Panc1 (cell line): ENCODE data around the gene FAM184B. TPM values are rescaled to one million over a fixed set of nuclear protein-coding genes. Genes with fewer than 3 reads are reported as not detected.

ENCODE experiments used
- ATAC-seq: fragments of 200-7000 bp; cut with Tn5 transposase; 2 replicates; pipeline ENCODE4 v1.9.1; 2020; ENCODE audit warnings: mild to moderate bottlenecking, moderate library complexity
- BruUV-seq: library from RNA; stranded (reverse); fragments of 400-500 nt; replicated peaks from 2 replicates; lab custom pipeline; 2021; lab: Mats Ljungman, UMichigan
- CTCF ChIA-PET: fragments of 300-600 bp; sonication (Branson Sonifier 250); formaldehyde crosslinking; loops from one replicate; lab custom pipeline; 2022; ENCODE audit warnings: antibody characterized with exemption; lab: Charles Lee
- POLR2A ChIA-PET: fragments of 300-600 bp; sonication (Branson Sonifier 250); formaldehyde crosslinking; loops from one replicate; lab custom pipeline; 2022; ENCODE audit warnings: antibody characterized with exemption; lab: Charles Lee
- DNase-seq: peaks from one replicate; pipeline ENCODE4 v3.0.0-alpha.2; 2010; ENCODE audit warnings: low read depth, low spot score
- H3K27ac ChIP-seq: 2 replicates; pipeline ENCODE4 v1.5.1; 2011; ENCODE audit warnings: mild to moderate bottlenecking, low read length, inconsistent platforms
- H3K27me3 ChIP-seq: fragments of 200-500 bp; sonication (Bioruptor generic); 2 replicates; pipeline ENCODE4 v1.6.0; 2014; ENCODE audit warnings: low read length, inconsistent platforms; ENCODE audit not compliant: control insufficient read depth, insufficient read depth
- H3K36me3 ChIP-seq: fragments of 200-500 bp; sonication (Bioruptor generic); 2 replicates; pipeline ENCODE4 v1.5.1; 2014; ENCODE audit warnings: inconsistent platforms, mild to moderate bottlenecking, low read length, moderate library complexity; ENCODE audit not compliant: control insufficient read depth, insufficient read depth
- H3K4me1 ChIP-seq: 2 replicates; pipeline ENCODE4 v1.5.1; 2011; ENCODE audit warnings: inconsistent platforms, mild to moderate bottlenecking, low read length, moderate library complexity; ENCODE audit not compliant: control insufficient read depth, insufficient read depth
- H3K4me3 ChIP-seq, 2 experiments: 2 replicates each; pipeline ENCODE4 v1.5.1; 2011 to 2012; ENCODE audit warnings: low read depth in 2 of 2, low read length in 2 of 2, mild to moderate bottlenecking in 2 of 2, inconsistent platforms in 1 of 2, moderate library complexity in 1 of 2
- H3K9me3 ChIP-seq: fragments of 200-500 bp; sonication (Bioruptor generic); 2 replicates; pipeline ENCODE4 v1.5.1; 2014; ENCODE audit warnings: low read depth, mild to moderate bottlenecking, inconsistent platforms, low read length, moderate library complexity; ENCODE audit not compliant: control insufficient read depth, insufficient read depth
- CTCF ChIP-seq: fragments of 450-650 bp; IDR thresholded peaks from 2 replicates; pipeline ENCODE4 v1.5.1; 2017; ENCODE audit warnings: mild to moderate bottlenecking
- POLR2AphosphoS5 ChIP-seq: IDR thresholded peaks from 2 replicates; pipeline ENCODE4 v1.6.1; 2012; ENCODE audit warnings: mild to moderate bottlenecking, low read depth, low read length, moderate library complexity
- REST ChIP-seq, 2 experiments: IDR thresholded peaks; 2 replicates each; pipeline ENCODE4 v1.6.1; 2011 to 2012; ENCODE audit warnings: low read depth in 2 of 2, control low read depth in 1 of 2, low read length in 1 of 2, mild to moderate bottlenecking in 1 of 2, moderate library complexity in 1 of 2; ENCODE audit not compliant: insufficient read depth in 1 of 2
- SIN3A ChIP-seq: IDR thresholded peaks from 2 replicates; pipeline ENCODE4 v1.6.1; 2012; ENCODE audit warnings: low read depth, mild to moderate bottlenecking, low read length, moderate library complexity, borderline replicate concordance; ENCODE audit not compliant: insufficient read depth
- TCF7L2 ChIP-seq: IDR thresholded peaks from 2 replicates; pipeline ENCODE4 v1.6.1; 2011; ENCODE audit warnings: mild to moderate bottlenecking, low read depth, low read length, inconsistent platforms
- in situ Hi-C: cut with HindIII; loops from 2 replicates; pipeline ENCODE4 v1.10.0; 2016; ENCODE audit warnings: low sequenced_read_pairs, low pct_unique_long_range_greater_than_20kb
- intact Hi-C: fragments of 100-400 bp; cut with micrococcal nuclease; formaldehyde crosslinking; loops from one replicate; pipeline ENCODE4 v1.10.0; 2022; ENCODE audit not compliant: unreplicated experiment
- total RNA-seq: library from RNA; stranded (reverse); gene quantifications from one replicate; pipeline ENCODE4 v1.2.1, GENCODE V29; 2021; ENCODE audit not compliant: unreplicated experiment

The FAM184B gene
- total RNA-seq, 1 experiment from 2014 or later: 0.03 TPM

- DNase-seq: no peak
- H3K36me3 ChIP-seq: no peaks in the 10 kb centered on the region; the same call in 1 of the 2 replicates
- H3K4me3 ChIP-seq: no peak overlapping the region
- intact Hi-C loops: no loop called here
- H3K9me3 ChIP-seq: no peaks in the 10 kb centered on the region
- no peak for TF ChIP-seq REST (IDR thresholded peaks at IDR 0.05; ENCODE audit: insufficient read depth in 1 of 2, low read depth in 2 of 2, low read length in 1 of 2)
- TF ChIP-seq SIN3A: no peak
- no peak for TF ChIP-seq POLR2AphosphoS5
- no peak for TF ChIP-seq TCF7L2
- no peak for TF ChIP-seq CTCF
- H3K4me1 ChIP-seq: no peaks in the 10 kb centered on the region
- in situ Hi-C loops: no loop called here
- BruUV-seq: no TSS peak
- CTCF ChIA-PET: no interaction called here
- ATAC-seq: no peak
- POLR2A ChIA-PET: no interaction called here
- no peaks in the 10 kb centered on the region for H3K27me3 ChIP-seq
- H3K27ac ChIP-seq: no peak overlapping the region
These were observed 83.3 kb downstream of the FAM184B start for GRCh38 chr4:17698116-17698515.

GRCh38 chr4:17695341-17695740 lies 86.1 kb downstream of the FAM184B start:
- H3K36me3 ChIP-seq: no peaks in the 10 kb centered on the region; the same call in 1 of the 2 replicates
- in situ Hi-C loops (no loop called here), intact Hi-C loops (no loop called here)
- no peak for DNase-seq
- H3K27ac ChIP-seq: no peak overlapping the region
- H3K9me3 ChIP-seq: no peaks in the 10 kb centered on the region
- no peaks in the 10 kb centered on the region for H3K27me3 ChIP-seq
- no peak for TF ChIP-seq POLR2AphosphoS5
- no peak for TF ChIP-seq SIN3A
- TF ChIP-seq TCF7L2: no peak
- no peak for TF ChIP-seq REST (IDR thresholded peaks at IDR 0.05; ENCODE audit: insufficient read depth in 1 of 2, low read depth in 2 of 2, low read length in 1 of 2)
- TF ChIP-seq CTCF: no peak
- CTCF ChIA-PET: no interaction called here
- H3K4me3 ChIP-seq: no peak overlapping the region
- no peaks in the 10 kb centered on the region for H3K4me1 ChIP-seq
- POLR2A ChIA-PET: no interaction called here
- ATAC-seq: no peak
- no TSS peak for BruUV-seq
